NT2/D1 (cell line): ENCODE results near the gene RNU2-63P.

ENCODE experiments used
- SUZ12 ChIP-seq: IDR thresholded peaks from 2 replicates; pipeline ENCODE4 v1.6.1; 2011; ENCODE audit not compliant: insufficient read length, insufficient read depth; ENCODE audit errors: extremely low read depth
- YY1 ChIP-seq: IDR thresholded peaks from 2 replicates; pipeline ENCODE4 v1.6.1; 2011; ENCODE audit not compliant: insufficient read length, insufficient read depth

DNA sequence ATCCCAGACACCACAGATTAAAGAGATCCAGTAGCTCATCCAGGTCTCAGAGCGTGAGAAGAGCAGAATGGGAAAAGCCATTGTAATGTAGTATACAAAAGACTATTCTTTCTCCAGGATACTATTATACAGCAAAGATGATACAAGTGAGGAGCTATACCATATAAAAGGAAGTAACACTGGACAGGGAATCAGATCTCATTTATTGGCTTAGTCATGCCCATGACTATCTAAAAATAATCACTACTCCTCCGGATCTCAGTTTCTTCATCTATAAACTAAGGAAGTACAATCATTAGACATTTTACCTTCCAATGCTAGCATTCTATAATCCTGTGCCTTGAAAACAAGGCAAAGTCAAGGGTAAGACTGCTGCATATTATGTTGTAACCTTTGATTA lies 19.8 kb upstream of the RNU2-63P start:
- TF ChIP-seq YY1, result no peak
- TF ChIP-seq SUZ12, result no peak
